ENCODE measurements around the gene PCNX3. TPM values are rescaled to one million over a fixed set of nuclear protein-coding genes. Genes with fewer than 3 reads are reported as not detected.

The PCNX3 gene
- total RNA-seq, 2 experiments from 2014 or later: 29.8 to 32.1 TPM

GRCh38 chr11:65642014-65642671, 26.6 kb downstream of the PCNX3 start:
- DNase-seq: peak; percentile 37
- peaks cover 45% of the 10 kb centered on the region for H3K36me3 Mint-ChIP-seq
- H3K4me1 Mint-ChIP-seq (ENCODE audit: low read depth): peaks cover 43% of the 10 kb centered on the region
- peak overlapping the region; percentile 69 for H3K27ac Mint-ChIP-seq
- H3K27me3 Mint-ChIP-seq: no peaks in the 10 kb centered on the region
- no peaks in the 10 kb centered on the region for H3K9me3 Mint-ChIP-seq
- H3K4me3 Mint-ChIP-seq: peak overlapping the region; percentile 85
- ChIA-PET CTCF (interaction anchor here (0.9 to 1.3 kb wide), 3 partner anchors 10 to 54 kb away, joined by 3 to 5 read pairs (median 3); no protein-coding TSS in a partner anchor), POLR2A (interaction anchor here (0.6 to 3.5 kb wide), 4 partner anchors 11 to 136 kb away, joined by 3 to 20 read pairs (median 4); partner anchors contain the start of gene MAP3K11)
- intact Hi-C loops (cut with micrococcal nuclease): no loop called here

- H3K9me3 Mint-ChIP-seq: no peaks in the 10 kb centered on the region
- peaks cover 46% of the 10 kb centered on the region for H3K36me3 Mint-ChIP-seq
- peak overlapping the region; percentile 38 for H3K27ac Mint-ChIP-seq
- DNase-seq: peak; percentile 59
- no peaks in the 10 kb centered on the region for H3K27me3 Mint-ChIP-seq
- CTCF ChIA-PET: no interaction called here
- H3K4me3 Mint-ChIP-seq: no peak overlapping the region
- POLR2A ChIA-PET: interaction anchor here (0.5 to 1.8 kb wide), 2 partner anchors 11 to 309 kb away, joined by 4 to 8 read pairs; no protein-coding TSS in a partner anchor
- H3K4me1 Mint-ChIP-seq (ENCODE audit: low read depth): peaks cover 34% of the 10 kb centered on the region
- intact Hi-C loops (cut with micrococcal nuclease): no loop called here
Observed at GRCh38 chr11:65643971-65644370, 28.4 kb downstream of the PCNX3 start.

- ChIA-PET POLR2A (interaction anchor here (0.6 to 1.8 kb wide), 2 partner anchors 12 to 243 kb away, joined by 3 to 8 read pairs; no protein-coding TSS in a partner anchor), CTCF (interaction anchor here (1.3 kb wide), 1 partner anchor 135 kb away, joined by 3 read pairs; no protein-coding TSS in a partner anchor)
- Mint-ChIP-seq H3K9me3 (no peaks in the 10 kb centered on the region), H3K27ac (no peak overlapping the region), H3K4me3 (no peak overlapping the region), H3K4me1 (ENCODE audit: low read depth) (peaks cover 30% of the 10 kb centered on the region), H3K36me3 (peaks cover 42% of the 10 kb centered on the region), H3K27me3 (no peaks in the 10 kb centered on the region)
- DNase-seq: no peak
- intact Hi-C loops (cut with micrococcal nuclease): no loop called here
Observed at GRCh38 chr11:65644837-65645236, 29.3 kb downstream of the PCNX3 start.

GRCh38 chr11:65645710-65646109, 30.1 kb downstream of the PCNX3 start:
- intact Hi-C loops (cut with micrococcal nuclease): no loop called here
- no peak for DNase-seq

GRCh38 chr11:65646288-65646957, 30.8 kb downstream of the PCNX3 start:
- intact Hi-C loops (cut with micrococcal nuclease): no loop called here
- Mint-ChIP-seq H3K36me3 (peaks cover 39% of the 10 kb centered on the region), H3K27me3 (no peaks in the 10 kb centered on the region), H3K4me3 (no peak overlapping the region), H3K4me1 (ENCODE audit: low read depth) (peaks cover 22% of the 10 kb centered on the region), H3K9me3 (no peaks in the 10 kb centered on the region), H3K27ac (no peak overlapping the region)
- DNase-seq: no peak
- POLR2A ChIA-PET: interaction anchor here (1.0 kb wide), 1 partner anchor 14 kb away, joined by 3 read pairs; no protein-coding TSS in a partner anchor
- CTCF ChIA-PET: no interaction called here

More at GRCh38 chr11:65645710-65646109, 30.1 kb downstream of the PCNX3 start:
- H3K36me3 Mint-ChIP-seq: peaks cover 40% of the 10 kb centered on the region
- POLR2A ChIA-PET: interaction anchor here (1.8 kb wide), 1 partner anchor 13 kb away, joined by 8 read pairs; no protein-coding TSS in a partner anchor
- CTCF ChIA-PET: interaction anchor here (1.3 kb wide), 1 partner anchor 134 kb away, joined by 3 read pairs; no protein-coding TSS in a partner anchor
- H3K27ac Mint-ChIP-seq: no peak overlapping the region
- peaks cover 24% of the 10 kb centered on the region for H3K4me1 Mint-ChIP-seq (ENCODE audit: low read depth)
- H3K9me3 Mint-ChIP-seq: no peaks in the 10 kb centered on the region
- no peaks in the 10 kb centered on the region for H3K27me3 Mint-ChIP-seq
- H3K4me3 Mint-ChIP-seq: no peak overlapping the region

GRCh38 chr11:65646958-65647701, 31.6 kb downstream of the PCNX3 start:
- Mint-ChIP-seq H3K9me3 (no peaks in the 10 kb centered on the region), H3K4me1 (ENCODE audit: low read depth) (peaks cover 22% of the 10 kb centered on the region), H3K4me3 (no peak overlapping the region), H3K27me3 (no peaks in the 10 kb centered on the region), H3K36me3 (peaks cover 37% of the 10 kb centered on the region), H3K27ac (no peak overlapping the region)
- no peak for DNase-seq
- intact Hi-C loops (cut with micrococcal nuclease): no loop called here
- ChIA-PET CTCF (no interaction called here), POLR2A (interaction anchor here (1.0 kb wide), 1 partner anchor 14 kb away, joined by 3 read pairs; no protein-coding TSS in a partner anchor)

GRCh38 chr11:65648997-65649493, 33.5 kb downstream of the PCNX3 start:
- no peak for DNase-seq
- intact Hi-C loops (cut with micrococcal nuclease): no loop called here
- H3K36me3 Mint-ChIP-seq: peaks cover 38% of the 10 kb centered on the region
- no peak overlapping the region for H3K27ac Mint-ChIP-seq
- CTCF ChIA-PET: no interaction called here
- H3K9me3 Mint-ChIP-seq: no peaks in the 10 kb centered on the region
- peaks cover 27% of the 10 kb centered on the region for H3K4me1 Mint-ChIP-seq (ENCODE audit: low read depth)
- no peak overlapping the region for H3K4me3 Mint-ChIP-seq
- POLR2A ChIA-PET: interaction anchor here (1.1 to 1.3 kb wide), 2 partner anchors 9 to 24 kb away, joined by 3 to 4 read pairs; no protein-coding TSS in a partner anchor
- no peaks in the 10 kb centered on the region for H3K27me3 Mint-ChIP-seq

GRCh38 chr11:65649656-65650546, 34.3 kb downstream of the PCNX3 start:
- Mint-ChIP-seq H3K4me3 (no peak overlapping the region), H3K9me3 (no peaks in the 10 kb centered on the region), H3K27me3 (no peaks in the 10 kb centered on the region), H3K4me1 (ENCODE audit: low read depth) (peaks cover 28% of the 10 kb centered on the region), H3K36me3 (peaks cover 40% of the 10 kb centered on the region), H3K27ac (no peak overlapping the region)
- ChIA-PET CTCF (no interaction called here), POLR2A (interaction anchor here (1.1 kb wide), 1 partner anchor 25 kb away, joined by 3 read pairs; no protein-coding TSS in a partner anchor)
- no peak for DNase-seq
- intact Hi-C loops (cut with micrococcal nuclease): loop anchor here (5.0 kb wide), 1 partner anchor 78 kb away; the partner anchor contains the start of genes FAM89B and ZNRD2

GRCh38 chr11:65650547-65651338, 35.2 kb downstream of the PCNX3 start:
- no peaks in the 10 kb centered on the region for H3K27me3 Mint-ChIP-seq
- intact Hi-C loops (cut with micrococcal nuclease): loop anchor here (5.0 kb wide), 1 partner anchor 78 kb away; the partner anchor contains the start of genes FAM89B and ZNRD2
- peaks cover 39% of the 10 kb centered on the region for H3K36me3 Mint-ChIP-seq
- H3K4me3 Mint-ChIP-seq: no peak overlapping the region
- POLR2A ChIA-PET: interaction anchor here (1.8 kb wide), 1 partner anchor 12 kb away, joined by 7 read pairs; the partner anchor contains the start of gene SIPA1
- DNase-seq: no peak
- H3K27ac Mint-ChIP-seq: no peak overlapping the region
- H3K9me3 Mint-ChIP-seq: no peaks in the 10 kb centered on the region
- CTCF ChIA-PET: interaction anchor here (1.4 to 1.6 kb wide), 2 partner anchors 25 to 109 kb away, joined by 3 to 4 read pairs; no protein-coding TSS in a partner anchor
- H3K4me1 Mint-ChIP-seq (ENCODE audit: low read depth): peaks cover 33% of the 10 kb centered on the region

- Mint-ChIP-seq H3K4me3 (no peak overlapping the region), H3K36me3 (peaks cover 41% of the 10 kb centered on the region), H3K4me1 (ENCODE audit: low read depth) (peaks cover 38% of the 10 kb centered on the region), H3K9me3 (no peaks in the 10 kb centered on the region), H3K27ac (peak overlapping the region; percentile 79), H3K27me3 (no peaks in the 10 kb centered on the region)
- ChIA-PET POLR2A (interaction anchor here (0.6 to 1.8 kb wide), 3 partner anchors 13 to 350 kb away, joined by 3 to 7 read pairs (median 3); partner anchors contain the start of gene SIPA1), CTCF (interaction anchor here (1.4 to 3.3 kb wide), 3 partner anchors 12 to 110 kb away, joined by 3 to 18 read pairs (median 4); partner anchors contain the start of gene SIPA1)
- DNase-seq: no peak
- intact Hi-C loops (cut with micrococcal nuclease): loop anchor here (5.0 kb wide), 1 partner anchor 79 kb away; the partner anchor contains the start of genes FAM89B and ZNRD2
Observed at GRCh38 chr11:65651339-65651588, 35.7 kb downstream of the PCNX3 start.

Measured in activated CD4-positive, alpha-beta memory T cell treated with anti-CD3 and anti-CD28 coated beads for 36 hours (primary cell).